Stimulated activated naive CD8-positive, alpha-beta T cell treated with anti-CD3 and anti-CD28 coated beads, Interleukin-15, amount 100 ng/mL, for 72 hours (primary cell): ENCODE measurements around the gene ZBTB21.

Experiments used
- ATAC-seq: fragments of 150-1000 bp; cut with Tn5 transposase; 2 replicates; pipeline ENCODE4 v1.10.0; 2021; ENCODE audit warnings: mild to moderate bottlenecking, moderate library complexity
- DNase-seq, 2 donors: peaks; one replicate each; pipeline ENCODE4 v3.0.0; 2021 to 2022
- H3K27ac Mint-ChIP-seq, 2 donors: one replicate each; pipeline ENCODE4 v1.8.0; 2022; ENCODE audit warnings: mild to moderate bottlenecking in 2 of 2, mixed read lengths in 2 of 2, moderate library complexity in 2 of 2
- H3K27me3 Mint-ChIP-seq: one replicate; pipeline ENCODE4 v1.8.0; 2022; ENCODE audit warnings: mixed read lengths
- H3K4me1 Mint-ChIP-seq: one replicate; pipeline ENCODE4 v1.8.0; 2022; ENCODE audit warnings: mild to moderate bottlenecking, mixed read lengths
- H3K4me3 Mint-ChIP-seq, 2 donors: one replicate each; pipeline ENCODE4 v1.8.0; 2022; ENCODE audit warnings: mild to moderate bottlenecking in 2 of 2, mixed read lengths in 2 of 2, moderate library complexity in 1 of 2
- H3K9me3 Mint-ChIP-seq, 2 donors: one replicate each; pipeline ENCODE4 v1.8.0; 2022; ENCODE audit warnings: mixed read lengths in 2 of 2

The ZBTB21 gene

GRCh38 chr21:41973861-41974751 is 36.1 kb downstream of the ZBTB21 start:
- peaks cover 17% of the 10 kb centered on the region for H3K4me1 Mint-ChIP-seq
- no peaks in the 10 kb centered on the region for H3K27me3 Mint-ChIP-seq
- peak; percentile 86 for ATAC-seq
- H3K9me3 Mint-ChIP-seq, result peaks cover 2 to 10% of the 10 kb centered on the region in 2 donors
- H3K27ac Mint-ChIP-seq, result peak overlapping the region; percentile 94 to 96
- peak in 1 of 2 donors; percentile 28 for DNase-seq
- peak overlapping the region; percentile 32 for H3K4me3 Mint-ChIP-seq

GRCh38 chr21:41973427-41973831 is 36.7 kb downstream of the ZBTB21 start:
- no peak overlapping the region for H3K27ac Mint-ChIP-seq
- DNase-seq, result no peak
- H3K9me3 Mint-ChIP-seq, result peaks cover 0 to 6% of the 10 kb centered on the region in 2 donors
- ATAC-seq, result no peak
- no peak overlapping the region for H3K4me3 Mint-ChIP-seq
- H3K27me3 Mint-ChIP-seq, result no peaks in the 10 kb centered on the region
- H3K4me1 Mint-ChIP-seq, result peaks cover 17% of the 10 kb centered on the region

GRCh38 chr21:41972511-41973205 is 37.5 kb downstream of the ZBTB21 start:
- Mint-ChIP-seq H3K4me3 (no peak overlapping the region), H3K27ac (no peak overlapping the region)

GRCh38 chr21:41971891-41972290 is 38.3 kb downstream of the ZBTB21 start:
- no peak for DNase-seq
- Mint-ChIP-seq H3K4me1 (peaks cover 17% of the 10 kb centered on the region), H3K9me3 (peaks cover 0 to 6% of the 10 kb centered on the region in 2 donors), H3K27ac (no peak overlapping the region), H3K27me3 (no peaks in the 10 kb centered on the region), H3K4me3 (no peak overlapping the region)
- no peak for ATAC-seq

More at GRCh38 chr21:41972511-41973205, 37.5 kb downstream of the ZBTB21 start:
- no peaks in the 10 kb centered on the region for H3K27me3 Mint-ChIP-seq
- ATAC-seq, result no peak
- no peak for DNase-seq
- H3K4me1 Mint-ChIP-seq, result peaks cover 17% of the 10 kb centered on the region
- peaks cover 0 to 6% of the 10 kb centered on the region in 2 donors for H3K9me3 Mint-ChIP-seq

- Mint-ChIP-seq H3K27ac (peak overlapping the region in 1 of 2 donors; percentile 74), H3K4me3 (no peak overlapping the region), H3K4me1 (peaks cover 17% of the 10 kb centered on the region), H3K9me3 (peaks cover 0 to 6% of the 10 kb centered on the region in 2 donors), H3K27me3 (no peaks in the 10 kb centered on the region)
- no peak for ATAC-seq
- DNase-seq, result no peak
These were observed 39.2 kb downstream of the ZBTB21 start for GRCh38 chr21:41970751-41971653.

- DNase-seq (no peak), ATAC-seq (no peak)
- H3K27ac Mint-ChIP-seq, result no peak overlapping the region
- H3K4me3 Mint-ChIP-seq, result no peak overlapping the region
- H3K4me1 Mint-ChIP-seq, result peaks cover 15% of the 10 kb centered on the region
- H3K27me3 Mint-ChIP-seq, result no peaks in the 10 kb centered on the region
- H3K9me3 Mint-ChIP-seq, result peaks cover 0 to 6% of the 10 kb centered on the region in 2 donors
These were observed 40.1 kb downstream of the ZBTB21 start for GRCh38 chr21:41970106-41970391.

- ATAC-seq (no peak), DNase-seq (no peak)
- Mint-ChIP-seq H3K4me1 (no peaks in the 10 kb centered on the region), H3K9me3 (peaks cover 0 to 2% of the 10 kb centered on the region in 2 donors), H3K27me3 (peaks cover under 1% of the 10 kb centered on the region), H3K4me3 (no peak overlapping the region), H3K27ac (no peak overlapping the region)
These were observed 42.5 kb downstream of the ZBTB21 start for GRCh38 chr21:41967708-41968107.

- Mint-ChIP-seq H3K4me3 (no peak overlapping the region), H3K27ac (no peak overlapping the region), H3K4me1 (peaks cover 1% of the 10 kb centered on the region), H3K27me3 (peaks cover 8% of the 10 kb centered on the region), H3K9me3 (no peaks in the 10 kb centered on the region)
- ATAC-seq, result no peak
- DNase-seq, result no peak
These were observed 43.1 kb downstream of the ZBTB21 start for GRCh38 chr21:41966872-41967621.

- DNase-seq (no peak), ATAC-seq (no peak)
- no peak overlapping the region for H3K4me3 Mint-ChIP-seq
- H3K4me1 Mint-ChIP-seq, result peaks cover 9% of the 10 kb centered on the region
- H3K9me3 Mint-ChIP-seq, result no peaks in the 10 kb centered on the region
- H3K27ac Mint-ChIP-seq, result no peak overlapping the region
- H3K27me3 Mint-ChIP-seq, result peaks cover 16% of the 10 kb centered on the region
These were observed 43.9 kb downstream of the ZBTB21 start for GRCh38 chr21:41966041-41966833.

GRCh38 chr21:41965461-41966013 is 44.6 kb downstream of the ZBTB21 start:
- Mint-ChIP-seq H3K4me1 (peaks cover 13% of the 10 kb centered on the region), H3K27ac (no peak overlapping the region), H3K9me3 (no peaks in the 10 kb centered on the region), H3K27me3 (peaks cover 18% of the 10 kb centered on the region), H3K4me3 (no peak overlapping the region)
- DNase-seq, result no peak
- no peak for ATAC-seq

GRCh38 chr21:41965045-41965444 is 45.1 kb downstream of the ZBTB21 start:
- no peak for ATAC-seq
- Mint-ChIP-seq H3K9me3 (no peaks in the 10 kb centered on the region), H3K4me3 (no peak overlapping the region), H3K27ac (no peak overlapping the region), H3K4me1 (peaks cover 13% of the 10 kb centered on the region), H3K27me3 (peaks cover 23% of the 10 kb centered on the region)
- DNase-seq, result no peak

GRCh38 chr21:41964171-41964570 is 46.0 kb downstream of the ZBTB21 start:
- DNase-seq, result no peak
- H3K9me3 Mint-ChIP-seq, result no peaks in the 10 kb centered on the region
- H3K4me3 Mint-ChIP-seq, result no peak overlapping the region
- H3K27me3 Mint-ChIP-seq, result peaks cover 25% of the 10 kb centered on the region
- peak overlapping the region in 1 of 2 donors; percentile 52 for H3K27ac Mint-ChIP-seq
- no peak for ATAC-seq
- H3K4me1 Mint-ChIP-seq, result peaks cover 13% of the 10 kb centered on the region

GRCh38 chr21:41962425-41962966 is 47.7 kb downstream of the ZBTB21 start:
- DNase-seq (no peak), ATAC-seq (no peak)
- Mint-ChIP-seq H3K9me3 (no peaks in the 10 kb centered on the region), H3K27ac (no peak overlapping the region), H3K4me3 (no peak overlapping the region), H3K27me3 (peaks cover 25% of the 10 kb centered on the region), H3K4me1 (peaks cover 14% of the 10 kb centered on the region)

- H3K27ac Mint-ChIP-seq, result no peak overlapping the region
- peaks cover 25% of the 10 kb centered on the region for H3K27me3 Mint-ChIP-seq
- no peak for DNase-seq
These were observed 48.4 kb downstream of the ZBTB21 start for GRCh38 chr21:41961753-41962152.

More at GRCh38 chr21:41961753-41962152, 48.4 kb downstream of the ZBTB21 start:
- Mint-ChIP-seq H3K9me3 (no peaks in the 10 kb centered on the region), H3K4me1 (peaks cover 21% of the 10 kb centered on the region), H3K4me3 (peak overlapping the region in 1 of 2 donors; percentile 41)
- no peak for ATAC-seq
